Activated naive CD8-positive, alpha-beta T cell (primary cell): ENCODE data around the gene DNAI4.
A peak's percentile ranks its signal among the peaks of the same experiment; 100 is the strongest.

Experiments
- H3K27ac Mint-ChIP-seq: one replicate; pipeline ENCODE4 v1.8.0; 2021; ENCODE audit warnings: mixed read lengths
- H3K27me3 Mint-ChIP-seq: one replicate; pipeline ENCODE4 v1.8.0; 2021; ENCODE audit warnings: mixed read lengths
- H3K36me3 Mint-ChIP-seq: one replicate; pipeline ENCODE4 v1.8.0; 2021; ENCODE audit warnings: mixed read lengths
- H3K4me1 Mint-ChIP-seq: one replicate; pipeline ENCODE4 v1.8.0; 2021; ENCODE audit warnings: low read depth, mixed read lengths
- H3K4me3 Mint-ChIP-seq: one replicate; pipeline ENCODE4 v1.8.0; 2021; ENCODE audit warnings: mild to moderate bottlenecking, mixed read lengths
- H3K9me3 Mint-ChIP-seq: one replicate; pipeline ENCODE4 v1.8.0; 2021; ENCODE audit warnings: low read depth, mixed read lengths

DNAI4 gene

DNA sequence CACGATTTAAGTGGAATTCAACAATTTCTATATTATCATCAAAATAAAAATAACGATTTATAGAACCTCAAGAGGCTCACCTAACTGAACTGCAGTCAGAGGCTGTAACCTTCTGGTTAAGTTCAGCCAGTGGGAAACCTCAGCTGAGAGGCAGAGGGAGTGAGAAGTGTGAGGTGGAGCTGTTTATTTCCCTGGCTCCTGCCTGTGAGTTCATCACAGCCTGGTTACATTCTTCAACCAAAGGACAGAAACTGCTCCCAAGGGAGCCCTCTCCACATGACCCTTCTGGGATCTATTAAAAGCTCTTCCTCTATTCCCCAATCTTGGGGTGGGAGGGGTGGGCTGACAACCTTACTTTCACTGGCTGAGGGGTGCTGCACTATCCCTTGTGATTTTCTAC lies 150.2 kb downstream of the DNAI4 start:
- H3K4me3 Mint-ChIP-seq = no peak overlapping the region
- H3K36me3 Mint-ChIP-seq = no peaks in the 10 kb centered on the region
- no peak overlapping the region for H3K27ac Mint-ChIP-seq
- H3K27me3 Mint-ChIP-seq = no peaks in the 10 kb centered on the region
- H3K4me1 Mint-ChIP-seq = peaks cover 19% of the 10 kb centered on the region
- no peaks in the 10 kb centered on the region for H3K9me3 Mint-ChIP-seq

DNA sequence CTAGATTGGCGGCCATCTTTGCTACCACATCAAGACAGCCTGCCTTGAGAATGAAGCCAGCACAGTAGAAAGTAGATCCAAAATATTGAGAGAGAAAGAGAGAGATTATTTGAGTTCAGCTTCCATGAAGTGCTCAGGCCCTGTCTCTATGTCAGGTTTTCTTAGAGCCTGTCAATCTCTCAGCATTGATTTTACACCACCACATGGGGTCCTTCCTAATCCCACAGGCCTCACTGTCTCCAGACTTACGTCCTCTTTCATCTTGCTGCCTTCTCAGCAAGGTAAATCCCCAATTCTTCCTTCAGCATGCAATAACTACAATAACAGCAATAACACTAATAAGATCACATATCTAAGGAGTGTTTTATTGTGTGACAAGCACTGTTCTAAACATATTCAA lies 151.4 kb downstream of the DNAI4 start:
- H3K9me3 Mint-ChIP-seq = no peaks in the 10 kb centered on the region
- H3K27ac Mint-ChIP-seq = no peak overlapping the region
- H3K36me3 Mint-ChIP-seq = no peaks in the 10 kb centered on the region
- no peak overlapping the region for H3K4me3 Mint-ChIP-seq
- peaks cover 28% of the 10 kb centered on the region for H3K4me1 Mint-ChIP-seq
- no peaks in the 10 kb centered on the region for H3K27me3 Mint-ChIP-seq

DNA sequence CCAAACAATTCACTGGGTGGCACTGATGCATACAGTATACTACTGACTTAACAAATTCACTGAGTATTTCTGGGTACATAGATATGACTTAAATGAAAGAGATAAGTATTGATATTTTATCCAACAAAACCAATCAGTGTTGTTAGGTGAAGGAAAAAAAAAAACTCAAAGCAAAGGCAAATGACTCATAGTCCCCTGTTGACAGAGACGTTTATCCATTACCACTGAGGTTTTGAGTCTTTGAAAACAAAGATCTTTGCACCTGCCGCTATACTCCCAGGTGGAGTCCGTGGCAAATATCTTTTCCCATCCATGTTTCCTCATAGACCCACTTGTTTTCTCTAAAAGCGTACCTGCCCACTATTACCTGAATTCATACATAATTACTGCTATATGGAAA lies 154.0 kb downstream of the DNAI4 start:
- H3K27ac Mint-ChIP-seq = no peak overlapping the region
- peak overlapping the region; percentile 48 for H3K4me3 Mint-ChIP-seq
- peaks cover 31% of the 10 kb centered on the region for H3K4me1 Mint-ChIP-seq
- H3K36me3 Mint-ChIP-seq = no peaks in the 10 kb centered on the region
- H3K9me3 Mint-ChIP-seq = no peaks in the 10 kb centered on the region
- H3K27me3 Mint-ChIP-seq = no peaks in the 10 kb centered on the region

DNA sequence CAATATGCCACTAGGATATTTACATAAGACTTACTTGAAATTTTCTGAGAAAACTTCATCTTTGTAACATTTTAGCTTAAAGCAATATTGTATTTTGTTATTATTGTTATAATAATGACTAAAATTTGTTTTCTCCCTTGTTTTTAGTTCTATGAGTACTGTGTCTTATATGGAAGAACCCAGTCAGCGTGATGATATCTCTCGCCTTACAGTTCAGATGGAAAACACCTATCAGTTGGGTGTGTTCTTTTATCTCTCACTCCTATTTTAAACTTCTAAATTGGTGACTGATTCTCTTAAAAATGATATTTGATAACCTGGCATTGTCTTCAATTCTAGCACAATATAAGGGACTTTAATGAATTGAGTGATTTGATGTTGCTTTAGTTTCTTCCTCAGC lies 154.4 kb downstream of the DNAI4 start:
- Mint-ChIP-seq H3K36me3 (no peaks in the 10 kb centered on the region), H3K4me3 (peak overlapping the region; percentile 63), H3K4me1 (peaks cover 31% of the 10 kb centered on the region), H3K9me3 (no peaks in the 10 kb centered on the region), H3K27ac (peak overlapping the region; percentile 62), H3K27me3 (no peaks in the 10 kb centered on the region)

DNA sequence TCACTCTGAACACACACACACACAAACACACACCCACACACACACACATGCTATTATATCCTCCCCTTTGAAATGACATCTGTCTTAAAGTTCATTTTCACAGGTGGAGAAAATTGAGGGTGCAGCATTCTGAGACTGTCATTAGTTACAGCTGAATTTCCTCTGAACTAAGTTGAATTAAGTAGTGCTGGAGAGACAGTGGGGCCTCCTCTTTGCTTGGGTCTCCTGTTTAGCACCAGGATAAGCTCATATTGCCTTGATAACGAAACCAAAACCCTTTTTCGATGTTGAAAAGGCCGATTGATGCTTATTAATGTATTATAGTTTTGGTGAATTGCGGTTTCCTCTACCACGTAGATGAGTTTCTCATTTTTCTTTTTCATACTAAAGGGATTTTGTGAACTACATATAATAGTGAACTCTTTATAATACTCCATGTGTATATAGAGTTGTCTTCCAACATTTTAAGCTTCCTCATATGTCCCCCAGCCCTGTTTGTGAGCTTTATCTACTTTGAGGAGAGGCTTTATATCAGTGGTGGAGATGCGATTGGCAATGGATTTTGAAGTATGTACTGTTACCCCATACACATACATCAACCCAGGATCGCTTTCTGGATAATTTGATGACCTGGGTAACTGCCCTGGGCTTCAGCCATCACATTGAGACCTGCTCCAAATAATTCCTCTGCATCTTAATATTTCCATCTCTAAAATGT lies 155.0 kb downstream of the DNAI4 start:
- Mint-ChIP-seq H3K36me3 (no peaks in the 10 kb centered on the region), H3K27me3 (no peaks in the 10 kb centered on the region), H3K4me3 (peak overlapping the region; percentile 63), H3K4me1 (peaks cover 31% of the 10 kb centered on the region), H3K9me3 (no peaks in the 10 kb centered on the region), H3K27ac (no peak overlapping the region)

DNA sequence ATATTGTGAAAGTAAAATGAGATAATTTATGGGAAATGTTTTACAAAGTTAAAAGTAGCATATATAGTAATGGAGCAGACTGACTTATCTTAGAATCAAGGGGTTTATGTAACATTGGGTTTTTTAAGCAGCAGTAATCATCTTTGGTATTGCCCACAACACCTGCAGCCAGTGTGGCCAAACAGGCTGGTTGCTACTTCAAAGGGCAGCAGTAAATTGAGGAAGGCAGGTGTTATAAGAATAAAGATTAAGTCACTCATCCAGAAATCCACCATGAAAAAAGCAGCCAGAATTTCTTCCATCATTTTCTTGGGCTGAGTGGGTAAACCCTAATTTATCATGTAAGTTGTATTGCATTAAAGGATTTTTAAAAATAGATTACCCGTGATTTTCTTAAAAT lies 155.7 kb downstream of the DNAI4 start:
- no peaks in the 10 kb centered on the region for H3K36me3 Mint-ChIP-seq
- H3K9me3 Mint-ChIP-seq = no peaks in the 10 kb centered on the region
- peaks cover 31% of the 10 kb centered on the region for H3K4me1 Mint-ChIP-seq
- H3K27me3 Mint-ChIP-seq = no peaks in the 10 kb centered on the region
- peak overlapping the region; percentile 8 for H3K4me3 Mint-ChIP-seq
- H3K27ac Mint-ChIP-seq = peak overlapping the region; percentile 28

DNA sequence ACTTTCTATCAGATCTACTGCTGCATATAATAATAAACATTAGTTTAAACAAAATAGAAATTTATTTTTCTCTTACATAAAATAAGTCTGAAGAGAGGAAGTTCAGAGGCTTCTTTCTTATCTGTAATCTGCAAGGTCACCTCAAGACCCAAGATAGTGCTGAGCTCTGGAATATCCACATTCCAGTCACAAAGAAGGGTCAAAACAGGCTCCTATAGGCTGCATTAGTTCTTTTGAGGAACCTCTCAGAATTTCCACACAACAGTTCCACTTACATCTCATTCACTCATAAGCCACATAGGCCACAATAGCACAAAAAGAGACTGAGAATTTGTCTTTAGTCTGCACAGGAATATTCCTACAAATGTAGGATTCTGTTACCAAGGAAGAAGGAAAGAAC lies 157.0 kb downstream of the DNAI4 start:
- Mint-ChIP-seq H3K36me3 (no peaks in the 10 kb centered on the region), H3K4me3 (no peak overlapping the region), H3K4me1 (peaks cover 31% of the 10 kb centered on the region), H3K27ac (no peak overlapping the region), H3K9me3 (no peaks in the 10 kb centered on the region), H3K27me3 (no peaks in the 10 kb centered on the region)

DNA sequence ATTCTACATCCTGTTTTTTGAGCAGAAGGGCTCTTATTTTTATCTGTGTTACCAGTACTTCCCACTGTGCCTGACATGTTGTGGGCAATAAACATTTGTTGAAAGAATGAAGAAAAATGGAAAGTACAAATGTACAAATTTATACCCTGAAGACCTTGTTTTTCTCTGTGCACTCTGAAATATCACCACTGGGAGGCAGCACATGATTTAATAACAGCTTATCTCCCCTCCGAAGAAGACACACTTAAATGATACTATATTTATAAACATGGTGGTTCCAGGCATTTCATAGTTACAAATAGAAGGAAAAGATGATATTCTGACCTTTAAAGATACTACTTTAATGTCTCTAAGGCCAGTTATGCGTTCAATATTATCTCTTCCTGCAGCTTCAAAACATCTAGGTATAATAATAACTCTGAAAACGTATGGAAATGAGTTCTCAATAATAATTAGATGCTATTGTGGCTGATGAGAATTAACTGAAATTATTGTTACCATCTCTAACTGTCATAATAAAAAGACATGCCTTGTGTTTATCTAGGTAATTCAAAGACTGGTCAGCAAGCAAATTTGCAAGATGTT lies 159.6 kb downstream of the DNAI4 start:
- H3K4me3 Mint-ChIP-seq = no peak overlapping the region
- no peaks in the 10 kb centered on the region for H3K9me3 Mint-ChIP-seq
- H3K27ac Mint-ChIP-seq = no peak overlapping the region
- H3K27me3 Mint-ChIP-seq = no peaks in the 10 kb centered on the region
- H3K4me1 Mint-ChIP-seq = peaks cover 18% of the 10 kb centered on the region
- H3K36me3 Mint-ChIP-seq = no peaks in the 10 kb centered on the region
